Neural cell (in vitro differentiated cells): Measurements from ENCODE around the gene MAP3K20.

Experiments
- EP300 ChIP-seq: fragments of 450-650 bp; conservative IDR thresholded peaks from 2 replicates; pipeline ENCODE4 v1.6.1; 2014; ENCODE audit warnings: antibody characterized with exemption, mild to moderate bottlenecking, moderate library complexity; ENCODE audit not compliant: poor library complexity, severe bottlenecking
- EZH2 ChIP-seq: fragments of 200-600, 300-800 bp; shearing (Covaris generic), sonication (generic); IDR thresholded peaks from 2 replicates; pipeline ENCODE4 v1.6.1; 2014; ENCODE audit warnings: antibody characterized with exemption, low read length, borderline replicate concordance, mild to moderate bottlenecking; ENCODE audit not compliant: insufficient read depth, poor library complexity, severe bottlenecking
- POLR2AphosphoS5 ChIP-seq: IDR thresholded peaks from 2 replicates; pipeline ENCODE4 v1.6.1; 2012
- TF ChIP-seq, protein P1 (sequence below): fragments of 450-650 bp; IDR thresholded peaks from 2 replicates; pipeline ENCODE4 v1.5.1; 2014; ENCODE audit warnings: antibody characterized with exemption, mild to moderate bottlenecking, moderate library complexity; ENCODE audit not compliant: poor library complexity, severe bottlenecking
- TF ChIP-seq, protein P2 (sequence below): IDR thresholded peaks from 2 replicates; pipeline ENCODE4 v1.6.1; 2012; ENCODE audit warnings: borderline replicate concordance

DNA sequence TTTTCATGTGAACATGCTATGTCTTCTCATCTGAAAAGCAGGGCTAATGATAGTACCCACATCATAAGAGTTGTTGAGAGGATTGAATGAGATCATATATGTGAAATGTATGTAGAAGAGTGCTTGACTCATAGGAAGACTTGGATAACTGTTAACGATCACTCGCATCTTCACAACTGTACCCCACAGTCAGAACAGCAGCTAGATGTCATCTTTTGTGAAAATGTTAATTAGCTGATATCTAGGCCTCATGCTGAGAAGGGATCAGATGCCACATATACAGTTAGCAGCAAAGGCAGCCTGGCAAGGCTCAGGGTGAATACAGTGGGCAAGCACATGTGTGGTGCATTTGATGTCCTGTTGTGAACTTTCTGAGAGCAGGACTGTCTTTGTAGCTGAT lies 24.2 kb downstream of the MAP3K20 start:
- TF ChIP-seq, protein P1, sequence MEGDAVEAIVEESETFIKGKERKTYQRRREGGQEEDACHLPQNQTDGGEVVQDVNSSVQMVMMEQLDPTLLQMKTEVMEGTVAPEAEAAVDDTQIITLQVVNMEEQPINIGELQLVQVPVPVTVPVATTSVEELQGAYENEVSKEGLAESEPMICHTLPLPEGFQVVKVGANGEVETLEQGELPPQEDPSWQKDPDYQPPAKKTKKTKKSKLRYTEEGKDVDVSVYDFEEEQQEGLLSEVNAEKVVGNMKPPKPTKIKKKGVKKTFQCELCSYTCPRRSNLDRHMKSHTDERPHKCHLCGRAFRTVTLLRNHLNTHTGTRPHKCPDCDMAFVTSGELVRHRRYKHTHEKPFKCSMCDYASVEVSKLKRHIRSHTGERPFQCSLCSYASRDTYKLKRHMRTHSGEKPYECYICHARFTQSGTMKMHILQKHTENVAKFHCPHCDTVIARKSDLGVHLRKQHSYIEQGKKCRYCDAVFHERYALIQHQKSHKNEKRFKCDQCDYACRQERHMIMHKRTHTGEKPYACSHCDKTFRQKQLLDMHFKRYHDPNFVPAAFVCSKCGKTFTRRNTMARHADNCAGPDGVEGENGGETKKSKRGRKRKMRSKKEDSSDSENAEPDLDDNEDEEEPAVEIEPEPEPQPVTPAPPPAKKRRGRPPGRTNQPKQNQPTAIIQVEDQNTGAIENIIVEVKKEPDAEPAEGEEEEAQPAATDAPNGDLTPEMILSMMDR = no peak
- TF ChIP-seq EZH2 (no peak), POLR2AphosphoS5 (no peak), EP300 (no peak)
- TF ChIP-seq, protein P2, sequence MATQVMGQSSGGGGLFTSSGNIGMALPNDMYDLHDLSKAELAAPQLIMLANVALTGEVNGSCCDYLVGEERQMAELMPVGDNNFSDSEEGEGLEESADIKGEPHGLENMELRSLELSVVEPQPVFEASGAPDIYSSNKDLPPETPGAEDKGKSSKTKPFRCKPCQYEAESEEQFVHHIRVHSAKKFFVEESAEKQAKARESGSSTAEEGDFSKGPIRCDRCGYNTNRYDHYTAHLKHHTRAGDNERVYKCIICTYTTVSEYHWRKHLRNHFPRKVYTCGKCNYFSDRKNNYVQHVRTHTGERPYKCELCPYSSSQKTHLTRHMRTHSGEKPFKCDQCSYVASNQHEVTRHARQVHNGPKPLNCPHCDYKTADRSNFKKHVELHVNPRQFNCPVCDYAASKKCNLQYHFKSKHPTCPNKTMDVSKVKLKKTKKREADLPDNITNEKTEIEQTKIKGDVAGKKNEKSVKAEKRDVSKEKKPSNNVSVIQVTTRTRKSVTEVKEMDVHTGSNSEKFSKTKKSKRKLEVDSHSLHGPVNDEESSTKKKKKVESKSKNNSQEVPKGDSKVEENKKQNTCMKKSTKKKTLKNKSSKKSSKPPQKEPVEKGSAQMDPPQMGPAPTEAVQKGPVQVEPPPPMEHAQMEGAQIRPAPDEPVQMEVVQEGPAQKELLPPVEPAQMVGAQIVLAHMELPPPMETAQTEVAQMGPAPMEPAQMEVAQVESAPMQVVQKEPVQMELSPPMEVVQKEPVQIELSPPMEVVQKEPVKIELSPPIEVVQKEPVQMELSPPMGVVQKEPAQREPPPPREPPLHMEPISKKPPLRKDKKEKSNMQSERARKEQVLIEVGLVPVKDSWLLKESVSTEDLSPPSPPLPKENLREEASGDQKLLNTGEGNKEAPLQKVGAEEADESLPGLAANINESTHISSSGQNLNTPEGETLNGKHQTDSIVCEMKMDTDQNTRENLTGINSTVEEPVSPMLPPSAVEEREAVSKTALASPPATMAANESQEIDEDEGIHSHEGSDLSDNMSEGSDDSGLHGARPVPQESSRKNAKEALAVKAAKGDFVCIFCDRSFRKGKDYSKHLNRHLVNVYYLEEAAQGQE = no peak
